Activated B cell treated with CpG ODN at 0.5 μM for 24 hours (primary cell): ENCODE measurements around the gene TJP2. TPM values are rescaled to one million over a fixed set of nuclear protein-coding genes. Genes with fewer than 3 reads are reported as not detected.

Source experiments
- ATAC-seq: fragments of 200-7000 bp; cut with Tn5 transposase; one replicate; pipeline ENCODE4 v1.10.0; 2021; ENCODE audit warnings: low read depth, mild to moderate bottlenecking, moderate library complexity
- CTCF ChIA-PET: fragments of 350-600 bp; sonication (Branson Sonifier 250); formaldehyde crosslinking; loops from one replicate; lab custom pipeline; 2021; ENCODE audit warnings: antibody characterized with exemption; lab: Charles Lee
- POLR2A ChIA-PET: fragments of 350-600 bp; sonication (Branson Sonifier 250); formaldehyde crosslinking; loops from one replicate; lab custom pipeline; 2021; ENCODE audit warnings: antibody characterized with exemption; lab: Charles Lee
- DNase-seq: peaks from one replicate; pipeline ENCODE4 v3.0.0; 2022
- H3K27ac Mint-ChIP-seq: one replicate; pipeline ENCODE4 v1.8.0; 2020; ENCODE audit warnings: mixed read lengths
- H3K27me3 Mint-ChIP-seq: one replicate; pipeline ENCODE4 v1.8.0; 2021; ENCODE audit warnings: mixed read lengths
- H3K36me3 Mint-ChIP-seq: one replicate; pipeline ENCODE4 v1.8.0; 2021; ENCODE audit warnings: low read depth, mixed read lengths
- H3K4me1 Mint-ChIP-seq: one replicate; pipeline ENCODE4 v1.8.0; 2021; ENCODE audit warnings: mixed read lengths
- H3K4me3 Mint-ChIP-seq: one replicate; pipeline ENCODE4 v1.8.0; 2020; ENCODE audit warnings: mild to moderate bottlenecking, mixed read lengths
- H3K9me3 Mint-ChIP-seq: one replicate; pipeline ENCODE4 v1.8.0; 2020; ENCODE audit warnings: mixed read lengths
- intact Hi-C: fragments of 100-400 bp; cut with micrococcal nuclease; formaldehyde crosslinking; loops from one replicate; pipeline ENCODE4 v1.15.1; 2024
- total RNA-seq: library from RNA; stranded (reverse); gene quantifications from 2 replicates; pipeline ENCODE4 v1.2.3, GENCODE V29; 2022
- TF ChIP-seq, protein P1 (sequence below): fragments of 200-600 bp; IDR thresholded peaks from one replicate; pipeline ENCODE4 v1.8.0; 2022; ENCODE audit warnings: antibody characterized with exemption, mild to moderate bottlenecking

The TJP2 gene
- total RNA-seq, 1 donor from 2014 or later: 4.7 TPM

- no peak overlapping the region for H3K27ac Mint-ChIP-seq
- no peak overlapping the region for H3K4me3 Mint-ChIP-seq
- H3K4me1 Mint-ChIP-seq: no peaks in the 10 kb centered on the region
- ChIA-PET POLR2A (no interaction called here), CTCF (no interaction called here)
- no peaks in the 10 kb centered on the region for H3K27me3 Mint-ChIP-seq
- intact Hi-C loops: no loop called here
- TF ChIP-seq, protein P1, sequence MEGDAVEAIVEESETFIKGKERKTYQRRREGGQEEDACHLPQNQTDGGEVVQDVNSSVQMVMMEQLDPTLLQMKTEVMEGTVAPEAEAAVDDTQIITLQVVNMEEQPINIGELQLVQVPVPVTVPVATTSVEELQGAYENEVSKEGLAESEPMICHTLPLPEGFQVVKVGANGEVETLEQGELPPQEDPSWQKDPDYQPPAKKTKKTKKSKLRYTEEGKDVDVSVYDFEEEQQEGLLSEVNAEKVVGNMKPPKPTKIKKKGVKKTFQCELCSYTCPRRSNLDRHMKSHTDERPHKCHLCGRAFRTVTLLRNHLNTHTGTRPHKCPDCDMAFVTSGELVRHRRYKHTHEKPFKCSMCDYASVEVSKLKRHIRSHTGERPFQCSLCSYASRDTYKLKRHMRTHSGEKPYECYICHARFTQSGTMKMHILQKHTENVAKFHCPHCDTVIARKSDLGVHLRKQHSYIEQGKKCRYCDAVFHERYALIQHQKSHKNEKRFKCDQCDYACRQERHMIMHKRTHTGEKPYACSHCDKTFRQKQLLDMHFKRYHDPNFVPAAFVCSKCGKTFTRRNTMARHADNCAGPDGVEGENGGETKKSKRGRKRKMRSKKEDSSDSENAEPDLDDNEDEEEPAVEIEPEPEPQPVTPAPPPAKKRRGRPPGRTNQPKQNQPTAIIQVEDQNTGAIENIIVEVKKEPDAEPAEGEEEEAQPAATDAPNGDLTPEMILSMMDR: no peak
- no peaks in the 10 kb centered on the region for H3K36me3 Mint-ChIP-seq
- peaks cover 4% of the 10 kb centered on the region for H3K9me3 Mint-ChIP-seq
- ATAC-seq (no peak), DNase-seq (no peak)
These were observed 75.3 kb downstream of the TJP2 start for GRCh38 chr9:69249337-69249736.

- DNase-seq: no peak
- H3K27me3 Mint-ChIP-seq: no peaks in the 10 kb centered on the region
- TF ChIP-seq, protein P1: no peak
- no peak for ATAC-seq
- peaks cover 4% of the 10 kb centered on the region for H3K9me3 Mint-ChIP-seq
- no peak overlapping the region for H3K27ac Mint-ChIP-seq
- ChIA-PET POLR2A (no interaction called here), CTCF (no interaction called here)
- H3K4me3 Mint-ChIP-seq: no peak overlapping the region
- intact Hi-C loops: no loop called here
- H3K36me3 Mint-ChIP-seq: no peaks in the 10 kb centered on the region
- H3K4me1 Mint-ChIP-seq: no peaks in the 10 kb centered on the region
These were observed 76.6 kb downstream of the TJP2 start for GRCh38 chr9:69250681-69251080.

DNA sequence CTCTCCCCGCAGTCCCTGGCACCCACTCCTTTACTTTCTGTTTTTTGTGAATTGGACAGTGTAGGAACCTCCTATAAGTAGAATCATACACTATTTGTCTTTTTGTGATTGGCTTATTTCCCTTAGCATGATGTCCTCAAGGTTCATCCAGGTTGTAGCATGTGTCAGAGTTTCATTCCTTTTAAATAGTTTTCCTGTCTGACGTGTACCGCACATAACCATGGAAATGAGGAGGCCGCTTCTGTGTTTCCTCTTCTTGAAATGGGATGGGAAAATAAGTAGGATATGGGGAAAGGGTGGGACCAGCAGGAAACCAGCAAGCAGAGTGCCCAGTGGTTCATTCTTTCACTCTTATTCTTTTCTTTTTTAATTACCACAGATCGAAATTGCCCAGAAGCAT, 78.4 kb downstream of the TJP2 start:
- Mint-ChIP-seq H3K27ac (no peak overlapping the region), H3K9me3 (no peaks in the 10 kb centered on the region), H3K4me1 (no peaks in the 10 kb centered on the region), H3K4me3 (no peak overlapping the region), H3K36me3 (no peaks in the 10 kb centered on the region), H3K27me3 (no peaks in the 10 kb centered on the region)
- ChIA-PET POLR2A (no interaction called here), CTCF (no interaction called here)
- TF ChIP-seq, protein P1: no peak
- ATAC-seq (no peak), DNase-seq (no peak)
- intact Hi-C loops: no loop called here

DNA sequence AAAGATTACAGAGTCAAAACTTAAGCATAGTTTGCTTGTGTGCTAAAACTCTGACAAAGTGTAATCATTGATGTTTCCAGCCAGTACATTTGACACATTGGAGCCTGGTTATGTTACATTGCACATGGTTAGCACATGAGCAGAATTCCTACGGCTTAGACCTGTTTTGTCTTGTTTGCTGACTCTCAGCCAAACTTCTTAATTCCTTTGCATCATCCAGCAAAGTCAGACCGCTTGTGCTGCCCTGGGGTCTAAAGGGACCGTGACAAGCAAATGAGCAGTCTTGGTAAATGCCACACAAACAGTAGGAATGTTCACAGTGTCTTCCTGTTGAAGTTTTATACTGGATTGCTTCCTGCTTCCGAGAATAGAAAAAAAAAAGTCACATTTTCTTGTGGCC, 79.0 kb downstream of the TJP2 start:
- POLR2A ChIA-PET: no interaction called here
- TF ChIP-seq, protein P1: no peak

DNA sequence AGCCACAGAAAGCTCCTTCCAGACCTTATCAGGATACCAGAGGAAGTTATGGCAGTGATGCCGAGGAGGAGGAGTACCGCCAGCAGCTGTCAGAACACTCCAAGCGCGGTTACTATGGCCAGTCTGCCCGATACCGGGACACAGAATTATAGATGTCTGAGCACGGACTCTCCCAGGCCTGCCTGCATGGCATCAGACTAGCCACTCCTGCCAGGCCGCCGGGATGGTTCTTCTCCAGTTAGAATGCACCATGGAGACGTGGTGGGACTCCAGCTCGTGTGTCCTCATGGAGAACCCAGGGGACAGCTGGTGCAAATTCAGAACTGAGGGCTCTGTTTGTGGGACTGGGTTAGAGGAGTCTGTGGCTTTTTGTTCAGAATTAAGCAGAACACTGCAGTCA, 80.1 kb downstream of the TJP2 start:
- DNase-seq (no peak), ATAC-seq (no peak)
- Mint-ChIP-seq H3K4me3 (no peak overlapping the region), H3K27me3 (no peaks in the 10 kb centered on the region), H3K9me3 (no peaks in the 10 kb centered on the region), H3K4me1 (no peaks in the 10 kb centered on the region), H3K27ac (no peak overlapping the region), H3K36me3 (no peaks in the 10 kb centered on the region)
- ChIA-PET POLR2A (no interaction called here), CTCF (no interaction called here)
- intact Hi-C loops: no loop called here
- TF ChIP-seq, protein P1: no peak

More for the DNA sequence above, 79.0 kb downstream of the TJP2 start:
- H3K9me3 Mint-ChIP-seq: no peaks in the 10 kb centered on the region
- CTCF ChIA-PET: no interaction called here
- DNase-seq (no peak), ATAC-seq (no peak)
- no peak overlapping the region for H3K4me3 Mint-ChIP-seq
- H3K36me3 Mint-ChIP-seq: no peaks in the 10 kb centered on the region
- no peaks in the 10 kb centered on the region for H3K27me3 Mint-ChIP-seq
- no peaks in the 10 kb centered on the region for H3K4me1 Mint-ChIP-seq
- intact Hi-C loops: no loop called here
- H3K27ac Mint-ChIP-seq: no peak overlapping the region
